Measurements from ENCODE around the gene MOB4.

The MOB4 gene

DNA sequence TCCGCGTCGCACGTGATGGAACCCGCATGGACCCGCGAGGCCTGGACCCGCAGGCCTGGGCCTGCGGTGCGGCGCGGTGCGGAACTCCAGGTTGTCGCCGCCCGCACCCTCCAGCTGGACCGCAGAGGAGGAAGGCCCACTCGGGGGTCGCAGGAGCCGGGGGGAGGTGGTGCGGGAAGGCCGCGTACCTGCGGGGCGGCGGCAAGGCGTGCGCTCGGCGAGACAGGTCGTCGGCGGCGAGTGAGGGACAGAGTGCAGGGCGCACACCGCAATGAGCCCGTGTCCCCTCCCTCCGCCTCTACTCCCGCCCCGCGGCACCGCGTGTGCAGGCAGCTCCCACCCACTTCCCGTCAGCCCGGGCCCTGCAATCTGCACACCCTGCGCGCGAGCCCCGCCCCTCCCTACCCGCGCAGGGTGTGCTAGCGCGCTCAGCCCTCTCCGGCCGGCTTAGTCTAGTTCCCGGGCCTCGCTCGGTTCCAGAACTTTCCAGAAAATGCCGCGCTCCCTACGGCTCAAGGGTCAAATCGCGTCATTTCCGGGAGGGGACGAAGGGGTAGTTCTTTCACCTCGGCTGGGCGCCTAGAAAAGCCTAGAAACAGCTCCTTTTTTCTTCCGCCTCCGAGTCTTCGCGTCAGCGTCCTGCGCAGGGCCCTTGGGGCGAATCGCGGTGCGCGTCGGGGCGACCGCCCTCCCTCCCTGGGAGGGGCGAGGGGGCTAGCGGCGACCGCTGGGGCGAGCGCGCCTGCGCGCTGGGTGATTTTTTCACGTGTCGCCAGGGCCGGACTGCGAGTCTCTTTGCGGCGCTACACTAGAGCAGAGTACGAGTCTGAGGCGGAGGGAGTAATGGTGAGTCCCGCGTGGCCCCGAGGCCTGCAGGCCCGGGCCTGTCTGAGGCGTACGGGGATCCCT, 16.0 kb upstream of the MOB4 start, which contains the start of the genes HSPD1 and HSPE1:
HSPD1 (minus strand) TSS at position 247 of the 909 bp plus-strand sequence. CDS start 992 bp downstream, outside the sequence.
HSPE1 (plus strand) TSS at position 786 of the 909 bp plus-strand sequence; CDS start at position 844, 58 bp downstream.
- peaks cover 90% of the 10 kb centered on the region for H3K36me3 ChIP-seq (ENCODE audit: insufficient read depth, low read length)

GRCh38 chr2:197500503-197501131, 15.2 kb upstream of the MOB4 start:
- Histone ChIP-seq H3K4me1 (ENCODE audit: insufficient read depth, low read length, severe bottlenecking) (peaks cover 46% of the 10 kb centered on the region), H3K4me2 (ENCODE audit: low read length) (peak overlapping the region; percentile 65), H3K4me3 (ENCODE audit: low read depth, low read length, poor library complexity, severe bottlenecking) (peak overlapping the region; percentile 83), H2AFZ (ENCODE audit: low read length) (no peak overlapping the region), H3K27me3 (ENCODE audit: insufficient read depth, low read length) (no peaks in the 10 kb centered on the region), H3K36me3 (ENCODE audit: insufficient read depth, low read length) (peaks cover 87% of the 10 kb centered on the region), H3K79me2 (ENCODE audit: insufficient read depth, low read length) (peaks cover 66% of the 10 kb centered on the region), H3K9ac (ENCODE audit: low read length) (peak overlapping the region; percentile 96), H3K9me3 (ENCODE audit: low read length) (no peaks in the 10 kb centered on the region), H3K27ac (ENCODE audit: low read depth, low read length, poor library complexity, severe bottlenecking) (peak overlapping the region; percentile 72), H3K9me2 (ENCODE audit: low read depth, low read length) (no peaks in the 10 kb centered on the region), H3F3A (ENCODE audit: insufficient read depth, low read length) (no peaks in the 10 kb centered on the region; the same call in 1 of the 2 replicates), H4K20me1 (ENCODE audit: insufficient read depth, low read length) (no peaks in the 10 kb centered on the region)
- TF ChIP-seq CTCF (IDR thresholded peaks at IDR 0.05; ENCODE audit: low read length), result no peak
- TF ChIP-seq EZH2 (IDR thresholded peaks at IDR 0.05; ENCODE audit: borderline replicate concordance, low read length), result no peak

More for the DNA sequence above, 16.0 kb upstream of the MOB4 start, which contains the start of the genes HSPD1 and HSPE1:
- Histone ChIP-seq H2AFZ (ENCODE audit: low read length) (no peak within 1 kb of the TSS), H3K4me1 (ENCODE audit: insufficient read depth, low read length, severe bottlenecking) (peaks cover 48% of the 10 kb centered on the region), H3K79me2 (ENCODE audit: insufficient read depth, low read length) (peaks cover 70% of the 10 kb centered on the region), H3K9me2 (ENCODE audit: low read depth, low read length) (no peaks in the 10 kb centered on the region), H3K9me3 (ENCODE audit: low read length) (no peaks in the 10 kb centered on the region), H3K27ac (ENCODE audit: low read depth, low read length, poor library complexity, severe bottlenecking) (peak within 1 kb of the TSS; percentile 72), H4K20me1 (ENCODE audit: insufficient read depth, low read length) (no peaks in the 10 kb centered on the region), H3F3A (ENCODE audit: insufficient read depth, low read length) (no peaks in the 10 kb centered on the region; the same call in 1 of the 2 replicates), H3K4me2 (ENCODE audit: low read length) (peak within 1 kb of the TSS; percentile 92), H3K4me3 (ENCODE audit: low read depth, low read length, poor library complexity, severe bottlenecking) (peak within 1 kb of the TSS; percentile 83), H3K27me3 (ENCODE audit: insufficient read depth, low read length) (no peaks in the 10 kb centered on the region), H3K9ac (ENCODE audit: low read length) (peak within 1 kb of the TSS; percentile 96)
- no peak for TF ChIP-seq EZH2 (IDR thresholded peaks at IDR 0.05; ENCODE audit: borderline replicate concordance, low read length)
- no peak for TF ChIP-seq CTCF (IDR thresholded peaks at IDR 0.05; ENCODE audit: low read length)

DNA sequence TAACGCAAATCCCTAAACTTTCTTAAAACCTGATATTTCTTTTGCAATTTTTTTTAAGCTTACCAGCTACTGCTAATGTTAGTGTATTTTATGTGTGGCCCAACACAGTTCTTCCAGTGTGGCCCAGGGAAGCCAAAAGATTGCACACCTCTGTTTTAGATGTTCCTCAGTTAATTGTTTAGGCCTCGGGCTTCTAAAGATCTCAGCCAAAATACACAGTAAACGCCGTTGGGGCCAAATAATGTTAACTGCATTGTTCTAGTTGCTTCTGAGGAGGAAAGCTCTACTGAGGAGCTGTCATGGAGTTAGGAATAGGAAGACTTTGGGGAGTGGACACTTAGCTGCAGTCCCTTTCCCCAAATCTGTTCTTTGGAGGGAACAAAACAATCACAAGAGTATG, 13.7 kb upstream of the MOB4 start:
- Histone ChIP-seq H3K4me1 (ENCODE audit: insufficient read depth, low read length, severe bottlenecking) (peaks cover 30% of the 10 kb centered on the region), H3K9me2 (ENCODE audit: low read depth, low read length) (no peaks in the 10 kb centered on the region), H4K20me1 (ENCODE audit: insufficient read depth, low read length) (no peaks in the 10 kb centered on the region), H3K27me3 (ENCODE audit: insufficient read depth, low read length) (no peaks in the 10 kb centered on the region), H2AFZ (ENCODE audit: low read length) (no peak overlapping the region), H3K4me3 (ENCODE audit: low read depth, low read length, poor library complexity, severe bottlenecking) (peak overlapping the region; percentile 83), H3K36me3 (ENCODE audit: insufficient read depth, low read length) (peaks cover 84% of the 10 kb centered on the region), H3K27ac (ENCODE audit: low read depth, low read length, poor library complexity, severe bottlenecking) (peak overlapping the region; percentile 52), H3K9me3 (ENCODE audit: low read length) (no peaks in the 10 kb centered on the region), H3K79me2 (ENCODE audit: insufficient read depth, low read length) (peaks cover 51% of the 10 kb centered on the region), H3K9ac (ENCODE audit: low read length) (peak overlapping the region; percentile 96), H3K4me2 (ENCODE audit: low read length) (peak overlapping the region; percentile 65), H3F3A (ENCODE audit: insufficient read depth, low read length) (peaks cover 3% of the 10 kb centered on the region; the same call in 1 of the 2 replicates)
- no peak for TF ChIP-seq CTCF (IDR thresholded peaks at IDR 0.05; ENCODE audit: low read length)
- no peak for TF ChIP-seq EZH2 (IDR thresholded peaks at IDR 0.05; ENCODE audit: borderline replicate concordance, low read length)
